Measurements from ENCODE around the gene SMIM24. TPM values are rescaled to one million over a fixed set of nuclear protein-coding genes. Genes with fewer than 3 reads are reported as not detected.
"Not testable (repeated sequence)": the region's sequence is repeated elsewhere in the genome, so short reads cannot be mapped to it uniquely, and the experiment has no call there.

SMIM24 gene
- polyA plus RNA-seq, 4 donors, result 454 to 598 (median 485) TPM

GRCh38 chr19:3440082-3440481 lies 40.2 kb downstream of the SMIM24 start:
- no peak for DNase-seq (ENCODE audit: low read depth in 4 of 4, low spot score in 2 of 4)

GRCh38 chr19:3434630-3435553 lies 45.4 kb downstream of the SMIM24 start:
- peak; percentile 88 to 92 (median 90) for DNase-seq (ENCODE audit: low read depth in 4 of 4, low spot score in 2 of 4)

DNA sequence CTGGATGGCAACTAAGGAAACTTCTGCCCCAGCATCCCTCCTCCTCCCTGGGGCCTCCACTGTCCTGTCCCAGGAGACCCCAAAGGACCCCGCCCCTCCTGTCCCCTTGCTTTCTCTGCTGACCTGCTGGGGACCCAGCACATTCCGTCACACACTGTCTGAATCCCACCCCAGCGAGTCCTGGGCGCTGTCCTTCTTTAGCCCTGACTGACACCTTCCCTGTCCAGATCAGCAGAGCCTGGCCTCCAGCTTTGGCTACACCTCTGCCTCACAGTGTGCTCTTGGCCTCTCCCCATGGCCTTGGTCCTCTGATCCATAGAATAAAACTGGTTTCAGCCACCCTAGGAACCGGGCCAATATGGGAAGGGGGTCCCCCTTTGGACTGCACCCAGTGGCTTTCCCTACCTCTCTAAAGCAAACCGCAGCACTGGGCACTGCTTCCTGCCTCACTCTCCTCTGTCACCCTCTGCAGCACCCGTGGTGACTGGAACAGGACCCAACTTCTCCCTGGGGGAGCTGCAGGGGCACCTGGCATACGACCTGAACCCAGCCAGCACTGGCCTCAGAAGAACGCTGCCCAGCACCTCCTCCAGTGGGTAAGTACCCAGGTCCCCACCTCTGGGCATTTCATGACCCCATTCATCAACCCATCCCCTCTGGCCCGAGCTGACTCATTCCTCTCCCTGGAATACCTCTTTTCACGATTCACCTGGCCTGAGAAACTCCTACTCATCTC lies 46.4 kb downstream of the SMIM24 start:
- no peak for DNase-seq (ENCODE audit: low read depth in 4 of 4, low spot score in 2 of 4)

DNA sequence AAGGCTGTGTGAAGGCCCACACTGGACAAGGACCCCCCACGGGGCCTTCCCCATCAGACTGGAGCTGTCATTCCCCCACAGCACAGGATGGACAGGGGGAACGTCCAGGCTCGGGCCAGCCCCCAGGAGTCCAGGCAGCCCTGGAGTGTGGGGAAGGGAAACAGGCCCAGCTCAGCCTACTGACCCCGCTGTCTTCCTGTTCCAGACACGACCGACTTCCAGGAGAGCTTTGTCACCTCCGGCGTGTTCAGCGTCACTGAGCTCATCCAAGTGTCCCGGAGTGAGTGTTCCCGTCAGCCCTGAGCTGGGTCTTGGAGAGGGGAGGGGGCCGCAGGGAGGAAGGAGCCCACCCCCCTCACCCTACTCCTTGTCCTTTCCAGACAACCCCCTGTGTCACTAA lies 47.0 kb downstream of the SMIM24 start:
- no peak for DNase-seq (ENCODE audit: low read depth in 4 of 4, low spot score in 2 of 4)

DNA sequence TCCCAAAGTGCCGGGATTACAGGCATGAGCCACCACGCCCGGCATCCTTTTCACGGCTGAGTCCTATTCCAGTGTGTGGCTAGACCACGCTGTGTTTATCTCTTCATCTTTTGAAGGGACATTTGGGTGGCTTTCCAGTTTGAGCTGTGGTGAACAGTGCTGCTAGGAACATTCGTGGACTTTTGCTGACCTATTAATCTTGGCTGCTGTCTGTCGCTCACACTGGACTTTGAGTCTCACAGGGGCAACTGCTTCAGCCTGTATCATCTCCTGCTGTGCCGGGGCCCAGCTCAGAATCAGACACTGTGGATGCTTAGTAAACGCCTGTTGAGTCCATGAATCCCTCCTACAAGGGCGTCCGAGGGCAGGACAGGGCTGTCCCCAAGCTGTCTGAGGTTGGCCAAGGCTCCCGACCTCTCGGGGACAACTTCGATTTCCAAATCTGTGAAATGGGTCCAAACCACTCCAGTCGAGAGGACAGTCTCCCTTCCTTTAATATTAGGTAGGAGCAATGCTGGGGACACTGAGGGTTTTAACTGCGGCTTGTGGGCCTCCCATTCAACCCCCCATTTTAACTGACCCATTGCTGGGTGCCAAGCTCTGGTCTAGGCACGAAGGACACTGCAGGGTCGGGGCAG lies 48.4 kb downstream of the SMIM24 start:
- DNase-seq (ENCODE audit: low read depth in 4 of 4, low spot score in 2 of 4), result no peak

GRCh38 chr19:3430366-3430680 lies 50.0 kb downstream of the SMIM24 start:
- DNase-seq (ENCODE audit: low read depth in 4 of 4, low spot score in 2 of 4), result not testable (repeated sequence)

- no peak for DNase-seq (ENCODE audit: low read depth in 4 of 4, low spot score in 2 of 4)
Measured at GRCh38 chr19:3426433-3426832, 53.9 kb downstream of the SMIM24 start.

Other genes with a start within 250 kb of the SMIM24 start
- gene NFIC, start 113.9 kb downstream of the SMIM24 start, polyA plus RNA-seq (ENCODE audit: insufficient read length in 4 of 4), result 10 to 100 TPM; 18.7 to 37.9 (median 26.0) TPM
- under 1 TPM in 2 of 4 donors, not detected in 2; 0.28 to 0.95 TPM for gene SMIM44, start 2.9 kb upstream of the SMIM24 start, polyA plus RNA-seq (ENCODE audit: insufficient read length in 4 of 4)
- 10 to 100 TPM in 2 of 4 donors, 1 to 10 TPM in 2; 6.2 to 11.6 (median 10.1) TPM for gene DOHH, start 20.1 kb upstream of the SMIM24 start, polyA plus RNA-seq (ENCODE audit: insufficient read length in 4 of 4)
- 10 to 100 TPM; 45.1 to 72.5 (median 59.0) TPM for gene FZR1, start 25.8 kb upstream of the SMIM24 start, polyA plus RNA-seq (ENCODE audit: insufficient read length in 4 of 4)
- gene TEKTIP1, start 58.6 kb upstream of the SMIM24 start, polyA plus RNA-seq (ENCODE audit: insufficient read length in 4 of 4), result 1 to 10 TPM; 3.1 to 9.0 (median 7.0) TPM
- 10 to 100 TPM; 44.5 to 76.8 (median 61.8) TPM for gene MFSD12, start 77.1 kb upstream of the SMIM24 start, polyA plus RNA-seq (ENCODE audit: insufficient read length in 4 of 4)
- 100 to 1,000 TPM in 1 of 4 donors, 10 to 100 TPM in 3; 67.9 to 111 (median 91.2) TPM for gene HMG20B, start 92.4 kb upstream of the SMIM24 start, polyA plus RNA-seq (ENCODE audit: insufficient read length in 4 of 4)
- gene GIPC3, start 105.0 kb upstream of the SMIM24 start, polyA plus RNA-seq (ENCODE audit: insufficient read length in 4 of 4), result 1 to 10 TPM; 2.3 to 3.3 (median 2.8) TPM
- 1 to 10 TPM; 2.3 to 3.8 (median 3.1) TPM for gene TBXA2R, start 126.3 kb upstream of the SMIM24 start, polyA plus RNA-seq (ENCODE audit: insufficient read length in 4 of 4)
- gene CACTIN, start 146.3 kb upstream of the SMIM24 start, polyA plus RNA-seq (ENCODE audit: insufficient read length in 4 of 4), result 10 to 100 TPM; 18.6 to 35.0 (median 29.3) TPM
- gene PIP5K1C, start 219.9 kb upstream of the SMIM24 start, polyA plus RNA-seq (ENCODE audit: insufficient read length in 4 of 4), result 10 to 100 TPM; 18.3 to 37.0 (median 28.8) TPM
- 10 to 100 TPM in 3 of 4 donors, 1 to 10 TPM in 1; 8.6 to 16.0 (median 11.3) TPM for gene TJP3, start 227.9 kb upstream of the SMIM24 start, polyA plus RNA-seq (ENCODE audit: insufficient read length in 4 of 4)